ENCODE data around the gene PKD1L1. TPM values are rescaled to one million over a fixed set of nuclear protein-coding genes. Genes with fewer than 3 reads are reported as not detected.

The PKD1L1 gene
- total RNA-seq, 1 experiment from 2014 or later: 0.17 TPM

- no peak for TF ChIP-seq CTCF (conservative IDR thresholded peaks at IDR 0.05)
- no peaks in the 10 kb centered on the region for H3K27me3 ChIP-seq (ENCODE audit: insufficient read depth, low read length)
- H3K27ac ChIP-seq (ENCODE audit: insufficient read length, low read depth, low read length): no peak overlapping the region
- no peak overlapping the region for H3K4ac ChIP-seq (ENCODE audit: low read depth, low read length)
- H3K18ac ChIP-seq (ENCODE audit: insufficient read length, low read depth, low read length): no peak overlapping the region
- H2AK5ac ChIP-seq (ENCODE audit: insufficient read length, low read length): no peak overlapping the region
- no peak overlapping the region for H3K23ac ChIP-seq (ENCODE audit: insufficient read length, low read depth, low read length)
- Mint-ChIP-seq H3K27me3 (ENCODE audit: low read depth) (peaks cover 10% of the 10 kb centered on the region), H3K4me3 (no peak overlapping the region), H3K4me1 (peaks cover 0 to 5% of the 10 kb centered on the region in 2 experiments; a peak in 3 of 4 replicates), H3K27ac (no peak overlapping the region), H3K36me3 (ENCODE audit: insufficient read depth in 1 of 3, low read depth in 3 of 3) (no peaks in the 10 kb centered on the region), H3K9me3 (no peaks in the 10 kb centered on the region)
- H3K56ac ChIP-seq (ENCODE audit: insufficient read length, low read depth, low read length): no peak overlapping the region
- no peaks in the 10 kb centered on the region for H3K23me2 ChIP-seq (ENCODE audit: insufficient read length, low read depth, low read length, poor library complexity, severe bottlenecking)
- no peak for DNase-seq
- no peak overlapping the region for H2AFZ ChIP-seq (ENCODE audit: low read length)
- H2BK15ac ChIP-seq (ENCODE audit: low read depth, low read length): no peak overlapping the region
- no peak overlapping the region for H3T11ph ChIP-seq (ENCODE audit: low read length)
- no peak overlapping the region for H4K8ac ChIP-seq (replicated peaks; ENCODE audit: insufficient read length, low read depth, low read length)
- H3K79me2 ChIP-seq (ENCODE audit: insufficient read depth, low read length): no peaks in the 10 kb centered on the region
- no peaks in the 10 kb centered on the region for H3K9me3 ChIP-seq (ENCODE audit: control insufficient read depth, low read depth, low read length)
- H3K14ac ChIP-seq (ENCODE audit: insufficient read depth, low read length): no peak overlapping the region
- no peak overlapping the region for H2BK12ac ChIP-seq (ENCODE audit: insufficient read length, low read depth, low read length)
- WGBS (ENCODE audit: extremely low coverage, insufficient read length, low lambda C conversion rate): no CpG with 5 or more reads among the region's 18 CpGs
- no peak overlapping the region for H3K4me2 ChIP-seq (ENCODE audit: insufficient read depth, insufficient read length, low read length)
- no peaks in the 10 kb centered on the region for H3K4me1 ChIP-seq (ENCODE audit: insufficient read depth, low read length)
- H4K5ac ChIP-seq (ENCODE audit: insufficient read length, low read depth, low read length): no peak overlapping the region
- no peak overlapping the region for H3K9ac ChIP-seq (ENCODE audit: extremely low read depth, insufficient read length, low read length)
- H3K79me1 ChIP-seq (ENCODE audit: insufficient read depth, low read depth, low read length, poor library complexity, severe bottlenecking): no peaks in the 10 kb centered on the region
- no peak overlapping the region for H4K91ac ChIP-seq (ENCODE audit: insufficient read length, low read depth, low read length)
- H2BK5ac ChIP-seq (ENCODE audit: insufficient read length, low read length): no peak overlapping the region
- no peak overlapping the region for H2BK120ac ChIP-seq (ENCODE audit: low read depth, low read length, poor library complexity, severe bottlenecking)
- H2BK20ac ChIP-seq (ENCODE audit: low read depth, low read length, poor library complexity, severe bottlenecking): no peak overlapping the region
- no peaks in the 10 kb centered on the region for H4K20me1 ChIP-seq (ENCODE audit: control insufficient read depth, insufficient read depth, insufficient read length)
Observed at GRCh38 chr7:47888371-47889265, 59.6 kb downstream of the PKD1L1 start.
